Memory B cell (primary cell): ENCODE measurements around the gene TRPV5.
A peak's percentile ranks its signal among the peaks of the same experiment; 100 is the strongest.

Experiments
- ATAC-seq: fragments of 150-1000 bp; cut with Tn5 transposase; 2 replicates; pipeline ENCODE4 v1.10.0; 2021; ENCODE audit warnings: low read depth, mild to moderate bottlenecking, moderate library complexity
- DNase-seq, 2 donors: peaks; one replicate each; pipeline ENCODE4 v3.0.0; 2022; ENCODE audit warnings: low spot score in 2 of 2
- H3K27ac Mint-ChIP-seq: one replicate; pipeline ENCODE4 v1.8.0; 2022; ENCODE audit warnings: mild to moderate bottlenecking, moderate library complexity, mixed read lengths
- H3K27me3 Mint-ChIP-seq: one replicate; pipeline ENCODE4 v1.8.0; 2022; ENCODE audit warnings: mixed read lengths
- H3K36me3 Mint-ChIP-seq: one replicate; pipeline ENCODE4 v1.8.0; 2022; ENCODE audit warnings: mild to moderate bottlenecking, mixed read lengths
- H3K4me1 Mint-ChIP-seq: one replicate; pipeline ENCODE4 v1.8.0; 2022; ENCODE audit warnings: mixed read lengths
- H3K4me3 Mint-ChIP-seq: one replicate; pipeline ENCODE4 v1.8.0; 2022; ENCODE audit warnings: mild to moderate bottlenecking, moderate library complexity, mixed read lengths
- H3K9me3 Mint-ChIP-seq: one replicate; pipeline ENCODE4 v1.8.0; 2022; ENCODE audit warnings: mixed read lengths

Gene TRPV5

GRCh38 chr7:142933092-142933475 lies 462 bp downstream of the TRPV5 start:
- H3K9me3 Mint-ChIP-seq = no peaks in the 10 kb centered on the region
- peaks cover 10% of the 10 kb centered on the region for H3K27me3 Mint-ChIP-seq
- no peak overlapping the region for H3K27ac Mint-ChIP-seq
- no peak overlapping the region for H3K4me3 Mint-ChIP-seq
- peaks cover 5% of the 10 kb centered on the region for H3K4me1 Mint-ChIP-seq
- ATAC-seq (no peak), DNase-seq (no peak)
- H3K36me3 Mint-ChIP-seq = peaks cover 1% of the 10 kb centered on the region

DNA sequence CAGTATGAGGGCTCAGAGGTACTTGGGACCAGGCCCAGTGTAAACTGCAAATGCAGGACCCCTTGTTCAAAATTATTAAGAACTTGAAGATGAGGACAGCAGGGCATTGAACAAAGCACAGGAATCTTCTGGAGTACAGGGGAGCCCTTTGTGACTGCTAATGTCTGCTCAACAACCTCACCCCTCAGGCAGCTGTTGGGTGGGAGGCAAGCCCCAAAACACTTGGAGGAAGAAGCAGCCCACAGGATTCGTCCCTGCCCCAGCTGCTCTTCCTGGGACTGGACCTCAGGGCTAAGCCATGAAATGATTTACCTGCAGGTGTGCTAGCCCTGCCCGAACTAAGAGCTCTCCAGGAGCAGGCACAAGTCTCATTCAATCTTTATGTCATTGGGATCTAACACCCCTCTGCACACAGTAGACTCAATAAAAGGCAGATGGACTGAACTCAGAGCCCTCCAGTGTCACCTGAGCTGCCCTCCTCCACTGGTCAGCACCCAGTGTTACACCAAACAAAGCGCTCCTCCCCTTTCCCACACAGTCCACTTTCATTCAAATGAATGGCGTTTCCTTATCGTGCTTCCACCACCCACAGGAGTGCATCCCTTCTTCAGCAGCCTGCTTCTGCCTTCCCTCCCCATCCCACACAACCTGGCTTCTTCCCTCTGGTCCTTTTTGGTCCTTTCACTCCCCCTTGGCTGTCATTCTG lies 1.0 kb downstream of the TRPV5 start:
- peaks cover 10% of the 10 kb centered on the region for H3K27me3 Mint-ChIP-seq
- DNase-seq (no peak), ATAC-seq (no peak)
- H3K4me1 Mint-ChIP-seq = peaks cover 9% of the 10 kb centered on the region
- no peaks in the 10 kb centered on the region for H3K9me3 Mint-ChIP-seq
- H3K4me3 Mint-ChIP-seq = no peak overlapping the region
- H3K36me3 Mint-ChIP-seq = peaks cover 1% of the 10 kb centered on the region
- H3K27ac Mint-ChIP-seq = no peak overlapping the region

DNA sequence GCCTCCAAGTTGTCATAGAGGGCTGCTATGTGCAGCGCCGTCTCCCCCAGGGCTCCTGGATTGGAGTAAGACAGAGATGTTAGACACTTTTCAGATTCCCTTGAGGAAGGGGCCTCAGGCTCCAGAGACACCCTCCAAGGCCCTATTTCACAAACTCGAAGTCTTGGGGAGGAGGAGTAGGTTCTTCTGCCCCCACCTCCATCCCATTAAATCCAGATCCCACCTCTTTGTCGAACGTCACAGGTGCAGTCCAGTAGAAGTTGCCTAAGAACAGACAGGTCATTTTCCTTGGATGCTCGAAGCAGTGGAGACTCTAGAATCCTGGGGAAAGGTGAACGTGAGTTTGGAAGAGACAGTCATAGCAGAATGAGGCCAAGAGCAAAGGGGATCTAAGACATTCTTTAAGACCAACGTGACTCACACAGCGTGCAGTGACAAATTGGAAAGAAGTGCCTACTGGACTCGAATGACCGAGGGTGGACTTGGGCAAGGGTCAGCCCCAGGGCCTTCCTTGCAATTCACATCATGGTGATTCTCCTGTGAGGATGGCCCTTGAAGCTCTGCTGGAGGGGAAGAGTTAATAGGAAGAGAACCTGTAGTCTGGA lies 3.3 kb downstream of the TRPV5 start:
- ATAC-seq (no peak), DNase-seq (no peak)
- Mint-ChIP-seq H3K27ac (no peak overlapping the region), H3K9me3 (peaks cover 2% of the 10 kb centered on the region), H3K36me3 (no peaks in the 10 kb centered on the region), H3K4me3 (no peak overlapping the region), H3K27me3 (peaks cover 9% of the 10 kb centered on the region), H3K4me1 (peaks cover 22% of the 10 kb centered on the region)

GRCh38 chr7:142927949-142928348 lies 5.6 kb downstream of the TRPV5 start:
- H3K4me3 Mint-ChIP-seq = no peak overlapping the region
- H3K36me3 Mint-ChIP-seq = no peaks in the 10 kb centered on the region
- peak overlapping the region; percentile 5 for H3K27ac Mint-ChIP-seq
- peaks cover 4% of the 10 kb centered on the region for H3K27me3 Mint-ChIP-seq
- peaks cover 20% of the 10 kb centered on the region for H3K4me1 Mint-ChIP-seq
- DNase-seq (no peak), ATAC-seq (no peak)
- peaks cover 2% of the 10 kb centered on the region for H3K9me3 Mint-ChIP-seq

- Mint-ChIP-seq H3K27me3 (peaks cover 1% of the 10 kb centered on the region), H3K27ac (peak overlapping the region; percentile 5), H3K4me1 (peaks cover 20% of the 10 kb centered on the region), H3K36me3 (no peaks in the 10 kb centered on the region), H3K4me3 (peak overlapping the region; percentile 1), H3K9me3 (peaks cover 2% of the 10 kb centered on the region)
- ATAC-seq (peak; percentile 95), DNase-seq (peak in 1 of 2 donors; percentile 9)
These were observed 6.3 kb downstream of the TRPV5 start for GRCh38 chr7:142927085-142927745.

- DNase-seq = no peak
- peaks cover 4% of the 10 kb centered on the region for H3K27me3 Mint-ChIP-seq
- no peak for ATAC-seq
- H3K9me3 Mint-ChIP-seq = peaks cover 2% of the 10 kb centered on the region
- H3K36me3 Mint-ChIP-seq = no peaks in the 10 kb centered on the region
- H3K27ac Mint-ChIP-seq = no peak overlapping the region
- H3K4me1 Mint-ChIP-seq = peaks cover 20% of the 10 kb centered on the region
- no peak overlapping the region for H3K4me3 Mint-ChIP-seq
These were observed 8.1 kb downstream of the TRPV5 start for GRCh38 chr7:142925413-142925812.

DNA sequence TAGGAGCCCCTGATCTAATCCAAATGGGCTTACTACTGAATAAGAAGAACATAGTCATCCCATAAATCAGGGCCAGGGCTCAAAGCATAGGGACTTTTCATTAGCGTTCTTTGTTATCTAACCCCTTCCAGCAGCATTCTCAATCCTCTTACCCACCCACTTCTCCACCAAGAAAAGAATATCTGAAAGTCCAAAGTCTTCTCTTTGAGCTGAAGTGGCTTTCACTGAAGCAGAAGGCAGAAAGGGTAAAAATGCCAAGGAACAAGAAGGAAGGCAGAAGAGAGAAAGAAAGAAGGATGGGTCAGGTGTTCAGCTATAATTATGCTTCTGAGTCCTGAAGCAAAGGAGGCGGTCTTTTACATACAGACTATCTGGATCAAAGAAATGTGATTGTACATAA lies 10.2 kb downstream of the TRPV5 start:
- Mint-ChIP-seq H3K9me3 (peaks cover 2% of the 10 kb centered on the region), H3K27me3 (peaks cover 12% of the 10 kb centered on the region), H3K4me3 (no peak overlapping the region), H3K27ac (no peak overlapping the region), H3K36me3 (no peaks in the 10 kb centered on the region), H3K4me1 (peaks cover 20% of the 10 kb centered on the region)
- ATAC-seq (no peak), DNase-seq (no peak)

DNA sequence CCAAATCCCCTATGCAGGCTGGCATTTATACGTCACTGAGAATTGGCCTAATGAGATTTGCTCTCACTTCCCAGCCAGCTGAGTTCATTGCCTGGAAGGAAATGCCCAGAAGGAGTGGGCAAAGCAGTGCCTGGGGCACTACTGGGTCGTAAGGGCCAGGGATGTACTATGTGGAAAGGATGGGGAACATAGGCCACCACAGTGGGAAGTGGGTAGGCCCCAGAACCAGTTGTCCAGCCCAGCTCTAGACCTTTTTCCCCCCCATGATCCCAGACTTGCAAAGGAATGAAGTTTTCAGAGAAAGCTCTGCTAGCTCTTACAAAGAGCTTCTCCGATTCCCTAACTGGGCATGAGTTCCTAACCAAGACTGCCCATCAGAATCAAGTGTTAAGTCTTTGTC lies 13.9 kb downstream of the TRPV5 start:
- H3K4me1 Mint-ChIP-seq = no peaks in the 10 kb centered on the region
- no peaks in the 10 kb centered on the region for H3K9me3 Mint-ChIP-seq
- H3K27me3 Mint-ChIP-seq = peaks cover 15% of the 10 kb centered on the region
- H3K4me3 Mint-ChIP-seq = no peak overlapping the region
- DNase-seq (no peak), ATAC-seq (no peak)
- H3K36me3 Mint-ChIP-seq = no peaks in the 10 kb centered on the region
- H3K27ac Mint-ChIP-seq = no peak overlapping the region

DNA sequence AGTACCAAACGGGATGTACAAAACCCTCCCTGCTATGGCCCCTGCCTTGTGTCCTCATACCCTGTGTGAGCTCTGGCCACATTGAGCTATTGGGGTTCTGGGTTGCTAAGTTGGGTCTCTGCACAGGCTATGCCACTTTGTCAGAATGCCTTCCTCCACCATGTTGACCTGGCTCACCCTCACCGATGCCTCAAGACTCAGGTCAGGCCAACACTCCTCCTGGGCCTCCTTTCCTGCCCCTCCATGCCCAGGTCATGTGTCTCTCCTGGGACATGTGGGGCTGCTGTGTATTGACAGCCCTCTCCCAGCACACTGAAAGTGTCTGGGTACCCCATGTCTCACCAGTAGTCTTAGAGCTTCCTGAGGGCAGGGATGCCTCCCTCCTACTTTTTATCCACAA lies 14.6 kb downstream of the TRPV5 start:
- no peak overlapping the region for H3K27ac Mint-ChIP-seq
- no peaks in the 10 kb centered on the region for H3K36me3 Mint-ChIP-seq
- DNase-seq = no peak
- no peak for ATAC-seq
- no peaks in the 10 kb centered on the region for H3K9me3 Mint-ChIP-seq
- H3K27me3 Mint-ChIP-seq = peaks cover 15% of the 10 kb centered on the region
- no peak overlapping the region for H3K4me3 Mint-ChIP-seq
- no peaks in the 10 kb centered on the region for H3K4me1 Mint-ChIP-seq

DNA sequence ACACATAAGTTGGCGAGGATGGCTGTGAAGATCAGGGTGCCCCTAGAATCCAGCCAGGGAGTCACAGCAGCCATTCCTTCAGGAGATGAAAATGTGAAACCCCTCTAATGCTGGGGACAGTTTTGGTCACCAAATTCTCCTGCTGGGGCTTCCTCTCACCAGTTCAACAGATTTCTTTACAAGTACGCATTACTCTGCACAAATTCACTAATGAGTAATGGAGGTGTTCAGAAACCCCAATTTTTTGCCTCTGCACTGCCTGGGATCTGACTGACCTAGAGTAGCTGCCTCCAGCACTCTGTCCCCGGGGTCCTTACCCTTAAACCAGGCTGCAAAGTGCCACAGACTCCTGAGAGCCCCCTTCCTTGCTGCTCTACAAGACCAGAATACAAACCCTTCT lies 16.1 kb downstream of the TRPV5 start:
- H3K4me3 Mint-ChIP-seq = no peak overlapping the region
- H3K9me3 Mint-ChIP-seq = no peaks in the 10 kb centered on the region
- no peaks in the 10 kb centered on the region for H3K36me3 Mint-ChIP-seq
- H3K4me1 Mint-ChIP-seq = no peaks in the 10 kb centered on the region
- ATAC-seq (no peak), DNase-seq (no peak)
- no peak overlapping the region for H3K27ac Mint-ChIP-seq
- H3K27me3 Mint-ChIP-seq = peaks cover 16% of the 10 kb centered on the region

DNA sequence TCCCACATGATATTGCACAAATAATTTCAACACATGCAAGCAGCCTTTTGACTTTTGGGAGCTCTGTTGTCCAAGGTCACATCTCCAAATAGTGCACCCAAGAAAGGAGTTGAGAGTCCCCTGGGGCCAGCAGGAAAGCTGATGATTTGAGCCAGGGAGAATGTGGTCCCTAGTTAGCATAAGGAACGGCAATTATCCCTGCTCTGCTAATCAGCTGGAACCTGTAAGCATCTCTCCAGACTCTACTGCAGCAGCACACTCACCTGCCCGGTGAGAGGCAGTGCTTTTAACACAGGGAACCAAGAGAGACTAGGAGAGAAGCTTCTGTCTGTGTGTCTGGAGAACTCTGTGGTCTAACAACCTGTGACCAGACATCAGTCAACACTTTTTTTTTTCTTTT lies 17.0 kb downstream of the TRPV5 start:
- no peak for ATAC-seq
- no peaks in the 10 kb centered on the region for H3K9me3 Mint-ChIP-seq
- DNase-seq = no peak
- H3K36me3 Mint-ChIP-seq = no peaks in the 10 kb centered on the region
- no peaks in the 10 kb centered on the region for H3K4me1 Mint-ChIP-seq
- H3K4me3 Mint-ChIP-seq = no peak overlapping the region
- no peak overlapping the region for H3K27ac Mint-ChIP-seq
- H3K27me3 Mint-ChIP-seq = peaks cover 16% of the 10 kb centered on the region

GRCh38 chr7:142915315-142915714 lies 18.2 kb downstream of the TRPV5 start:
- no peak for ATAC-seq
- no peaks in the 10 kb centered on the region for H3K4me1 Mint-ChIP-seq
- DNase-seq = no peak
- H3K27me3 Mint-ChIP-seq = peaks cover 19% of the 10 kb centered on the region
- H3K9me3 Mint-ChIP-seq = no peaks in the 10 kb centered on the region
- H3K36me3 Mint-ChIP-seq = no peaks in the 10 kb centered on the region
- H3K4me3 Mint-ChIP-seq = no peak overlapping the region
- no peak overlapping the region for H3K27ac Mint-ChIP-seq

GRCh38 chr7:142914121-142914520 lies 19.4 kb downstream of the TRPV5 start:
- H3K27me3 Mint-ChIP-seq = peaks cover 16% of the 10 kb centered on the region
- no peaks in the 10 kb centered on the region for H3K36me3 Mint-ChIP-seq
- no peaks in the 10 kb centered on the region for H3K9me3 Mint-ChIP-seq
- ATAC-seq (no peak), DNase-seq (no peak)
- no peak overlapping the region for H3K27ac Mint-ChIP-seq
- no peaks in the 10 kb centered on the region for H3K4me1 Mint-ChIP-seq
- H3K4me3 Mint-ChIP-seq = no peak overlapping the region

DNA sequence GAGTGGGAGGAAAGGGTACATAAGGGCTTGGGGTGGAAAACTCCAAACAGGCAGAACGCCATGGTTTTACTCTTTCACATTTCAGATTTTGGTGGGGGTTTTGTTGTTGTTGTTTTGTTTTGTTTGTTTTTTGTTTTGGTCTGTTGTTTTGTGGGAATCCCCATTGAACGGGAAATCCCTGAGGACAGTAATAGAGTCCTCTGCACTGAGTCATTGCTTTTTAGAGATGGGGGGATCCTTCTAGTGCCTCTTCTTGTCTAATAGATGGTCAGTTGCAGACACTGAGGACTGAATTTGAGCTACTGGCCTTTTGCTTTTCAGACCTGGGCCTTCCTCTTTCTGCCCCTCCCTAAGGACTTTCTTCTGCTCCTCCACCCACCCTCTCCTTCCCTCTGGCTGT lies 20.0 kb downstream of the TRPV5 start:
- DNase-seq (no peak), ATAC-seq (no peak)
- Mint-ChIP-seq H3K9me3 (no peaks in the 10 kb centered on the region), H3K27me3 (peaks cover 17% of the 10 kb centered on the region), H3K36me3 (no peaks in the 10 kb centered on the region), H3K4me3 (no peak overlapping the region), H3K27ac (no peak overlapping the region), H3K4me1 (no peaks in the 10 kb centered on the region)
